ENCODE measurements around the gene RUFY1.
"Not testable (repeated sequence)": the region's sequence is repeated elsewhere in the genome, so short reads cannot be mapped to it uniquely, and the experiment has no call there.

Gene RUFY1

DNA sequence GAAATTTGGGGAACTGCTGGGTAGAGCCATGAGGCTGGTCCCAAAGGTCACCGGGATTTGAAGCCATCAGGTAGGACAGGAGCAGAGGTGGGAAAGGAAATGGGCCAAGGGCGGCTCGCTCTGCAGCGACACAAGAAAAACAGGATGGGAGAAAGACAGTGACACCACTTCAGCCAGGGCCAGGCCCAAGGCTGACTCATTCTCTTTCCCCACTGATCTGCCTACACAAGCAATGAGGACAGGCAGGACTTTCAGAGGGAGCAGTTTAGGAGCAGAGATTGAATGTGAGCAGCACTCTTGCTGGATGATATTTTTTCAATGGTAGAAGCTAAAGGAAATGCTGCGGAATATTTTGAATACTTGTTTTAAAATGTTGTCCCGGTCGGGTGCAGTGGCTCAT is 3.5 kb downstream of the RUFY1 start:
- no peak overlapping the region for H2BK15ac ChIP-seq (ENCODE audit: low read depth, poor library complexity, severe bottlenecking)
- H3K18ac ChIP-seq (ENCODE audit: low read depth in 1 of 2, low read length in 2 of 2) = peak overlapping the region in 1 of 2 experiments; percentile 9
- no peaks in the 10 kb centered on the region for H3K27me3 ChIP-seq (ENCODE audit: control insufficient read depth in 1 of 2, insufficient read depth in 1 of 2, low read length in 2 of 2)
- no peak overlapping the region for H3K4me2 ChIP-seq (ENCODE audit: low read length, poor library complexity, severe bottlenecking)
- no peak overlapping the region for H3K14ac ChIP-seq (ENCODE audit: low read length in 2 of 2)
- H3K9ac ChIP-seq (ENCODE audit: low read length) = peak overlapping the region; percentile 30
- no peak overlapping the region for H3K4me3 ChIP-seq (ENCODE audit: insufficient read depth in 1 of 2, low read depth in 1 of 2, low read length in 2 of 2)
- no peak overlapping the region for H2AFZ ChIP-seq (ENCODE audit: low read depth, low read length)
- H3K27ac ChIP-seq (ENCODE audit: low read length, poor library complexity, severe bottlenecking) = peak overlapping the region; percentile 70
- no peak overlapping the region for H3K23ac ChIP-seq (ENCODE audit: low read length in 2 of 2)
- no peak overlapping the region for H2AK5ac ChIP-seq (ENCODE audit: low read length, severe bottlenecking)
- H3K4ac ChIP-seq (ENCODE audit: low read depth in 1 of 2, low read length in 2 of 2) = no peak overlapping the region
- H2BK12ac ChIP-seq (ENCODE audit: low read length in 2 of 2) = no peak overlapping the region
- no peak overlapping the region for H4K91ac ChIP-seq (ENCODE audit: low read length)
- peaks cover 2% of the 10 kb centered on the region for H3K79me1 ChIP-seq (replicated peaks; ENCODE audit: low read length, poor library complexity, severe bottlenecking)
- H3K9me3 ChIP-seq (ENCODE audit: control insufficient read depth, low read length) = no peaks in the 10 kb centered on the region
- 45% methylated on average over 7 of the region's 7 CpGs for WGBS
- DNase-seq = peak; percentile 85
- H3K36me3 ChIP-seq (ENCODE audit: control insufficient read depth in 1 of 2, insufficient read depth in 2 of 2, low read depth in 1 of 2, low read length in 2 of 2) = peaks cover 4 to 6% of the 10 kb centered on the region in 2 experiments
- H2BK120ac ChIP-seq (ENCODE audit: low read depth, low read length) = no peak overlapping the region
- no peak overlapping the region for H2BK5ac ChIP-seq (ENCODE audit: low read depth, low read length, poor library complexity, severe bottlenecking)
- no peak overlapping the region for H4K8ac ChIP-seq (ENCODE audit: low read length)
- H3K4me1 ChIP-seq (ENCODE audit: control insufficient read depth, insufficient read depth, low read depth, low read length) = peaks cover 10% of the 10 kb centered on the region

DNA sequence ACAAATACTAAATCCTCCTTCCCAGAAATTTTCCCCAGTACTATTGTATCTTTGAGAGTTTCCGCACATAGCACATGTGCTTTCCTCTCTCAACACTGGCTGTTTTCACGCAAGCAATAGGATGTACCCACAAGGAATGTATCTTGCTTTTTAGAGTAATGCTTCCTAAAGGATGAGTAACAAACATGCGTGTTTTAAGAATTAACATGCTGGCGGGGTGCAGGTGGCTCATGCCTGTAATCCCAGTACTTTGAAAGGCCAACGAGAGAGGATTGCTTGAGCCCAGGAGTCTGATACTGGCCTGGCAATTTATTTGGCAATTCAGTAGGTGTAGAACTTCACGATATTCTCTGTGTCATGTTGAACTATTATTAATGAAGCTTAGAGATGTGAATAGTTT is 4.6 kb downstream of the RUFY1 start:
- 99% methylated on average over 6 of the region's 6 CpGs for WGBS
- H3K4me1 ChIP-seq (ENCODE audit: control insufficient read depth, insufficient read depth, low read depth, low read length) = peaks cover 13% of the 10 kb centered on the region
- no peak overlapping the region for H3K4ac ChIP-seq (ENCODE audit: low read depth in 1 of 2, low read length in 2 of 2)
- peak overlapping the region; percentile 19 for H3K27ac ChIP-seq (ENCODE audit: low read length, poor library complexity, severe bottlenecking)
- no peak overlapping the region for H2BK5ac ChIP-seq (ENCODE audit: low read depth, low read length, poor library complexity, severe bottlenecking)
- no peak for DNase-seq
- no peak overlapping the region for H4K8ac ChIP-seq (ENCODE audit: low read length)
- H3K4me3 ChIP-seq (ENCODE audit: insufficient read depth in 1 of 2, low read depth in 1 of 2, low read length in 2 of 2) = no peak overlapping the region
- no peak overlapping the region for H3K14ac ChIP-seq (ENCODE audit: low read length in 2 of 2)
- peaks cover 6 to 8% of the 10 kb centered on the region in 2 experiments for H3K36me3 ChIP-seq (ENCODE audit: control insufficient read depth in 1 of 2, insufficient read depth in 2 of 2, low read depth in 1 of 2, low read length in 2 of 2)
- no peak overlapping the region for H3K9ac ChIP-seq (ENCODE audit: low read length)
- H2AK5ac ChIP-seq (ENCODE audit: low read length, severe bottlenecking) = no peak overlapping the region
- peaks cover 3% of the 10 kb centered on the region for H3K79me1 ChIP-seq (replicated peaks; ENCODE audit: low read length, poor library complexity, severe bottlenecking)
- no peak overlapping the region for H2BK15ac ChIP-seq (ENCODE audit: low read depth, poor library complexity, severe bottlenecking)
- no peak overlapping the region for H3K4me2 ChIP-seq (ENCODE audit: low read length, poor library complexity, severe bottlenecking)
- no peak overlapping the region for H4K91ac ChIP-seq (ENCODE audit: low read length)
- no peak overlapping the region for H3K18ac ChIP-seq (ENCODE audit: low read depth in 1 of 2, low read length in 2 of 2)
- no peaks in the 10 kb centered on the region for H3K27me3 ChIP-seq (ENCODE audit: control insufficient read depth in 1 of 2, insufficient read depth in 1 of 2, low read length in 2 of 2)
- H2BK12ac ChIP-seq (ENCODE audit: low read length in 2 of 2) = peak overlapping the region in 1 of 2 experiments; percentile 40
- H2AFZ ChIP-seq (ENCODE audit: low read depth, low read length) = no peak overlapping the region
- no peak overlapping the region for H3K23ac ChIP-seq (ENCODE audit: low read length in 2 of 2)
- no peaks in the 10 kb centered on the region for H3K9me3 ChIP-seq (ENCODE audit: control insufficient read depth, low read length)
- no peak overlapping the region for H2BK120ac ChIP-seq (ENCODE audit: low read depth, low read length)

DNA sequence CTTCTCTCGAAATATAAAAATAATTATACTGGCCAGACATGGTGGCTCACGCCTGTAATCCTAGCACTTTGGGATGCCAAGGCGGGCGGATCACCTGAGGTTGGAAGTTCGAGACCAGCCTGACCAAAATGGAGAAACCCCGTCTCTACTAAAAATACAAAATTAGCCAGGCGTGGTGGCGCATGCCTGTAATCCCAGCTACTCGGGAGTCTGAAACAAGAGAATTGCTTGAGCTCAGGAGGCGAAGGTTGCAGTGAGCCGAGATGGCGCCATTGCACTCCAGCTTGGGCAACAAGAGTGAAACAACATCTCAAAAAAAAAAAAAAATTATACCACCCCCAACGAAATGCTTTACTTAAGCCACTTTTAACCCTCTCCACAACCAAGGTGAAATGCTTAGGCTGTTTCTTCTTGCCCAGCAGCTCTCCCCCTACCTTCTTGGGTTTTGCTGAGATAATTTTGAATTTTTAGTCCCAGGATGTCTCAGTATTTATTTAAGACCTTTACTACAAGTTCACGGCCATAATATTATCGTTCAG is 8.0 kb downstream of the RUFY1 start:
- not testable (repeated sequence) for H3K23ac ChIP-seq (ENCODE audit: low read length in 2 of 2); H2AFZ ChIP-seq (ENCODE audit: low read depth, low read length); H4K8ac ChIP-seq (ENCODE audit: low read length); H3K14ac ChIP-seq (ENCODE audit: low read length in 2 of 2); H4K91ac ChIP-seq (ENCODE audit: low read length); H2BK120ac ChIP-seq (ENCODE audit: low read depth, low read length); DNase-seq; H3K9me3 ChIP-seq (ENCODE audit: control insufficient read depth, low read length); H3K27ac ChIP-seq (ENCODE audit: low read length, poor library complexity, severe bottlenecking); H3K4ac ChIP-seq (ENCODE audit: low read depth in 1 of 2, low read length in 2 of 2); H2BK12ac ChIP-seq (ENCODE audit: low read length in 2 of 2); H3K18ac ChIP-seq (ENCODE audit: low read depth in 1 of 2, low read length in 2 of 2); H2BK5ac ChIP-seq (ENCODE audit: low read depth, low read length, poor library complexity, severe bottlenecking); H2AK5ac ChIP-seq (ENCODE audit: low read length, severe bottlenecking); H2BK15ac ChIP-seq (ENCODE audit: low read depth, poor library complexity, severe bottlenecking); H3K27me3 ChIP-seq (ENCODE audit: control insufficient read depth in 1 of 2, insufficient read depth in 1 of 2, low read length in 2 of 2)
- Histone ChIP-seq H3K4me3 (ENCODE audit: insufficient read depth in 1 of 2, low read depth in 1 of 2, low read length in 2 of 2) (peak overlapping the region in 1 of 2 experiments; percentile 90), H3K9ac (ENCODE audit: low read length) (peak overlapping the region; percentile 89), H3K36me3 (ENCODE audit: control insufficient read depth in 1 of 2, insufficient read depth in 2 of 2, low read depth in 1 of 2, low read length in 2 of 2) (peaks cover 23 to 24% of the 10 kb centered on the region in 2 experiments), H3K79me1 (replicated peaks; ENCODE audit: low read length, poor library complexity, severe bottlenecking) (peaks cover 16% of the 10 kb centered on the region), H3K4me2 (ENCODE audit: low read length, poor library complexity, severe bottlenecking) (peak overlapping the region; percentile 19), H3K4me1 (ENCODE audit: control insufficient read depth, insufficient read depth, low read depth, low read length) (peaks cover 15% of the 10 kb centered on the region)
- WGBS = 93% methylated on average over 12 of the region's 15 CpGs

DNA sequence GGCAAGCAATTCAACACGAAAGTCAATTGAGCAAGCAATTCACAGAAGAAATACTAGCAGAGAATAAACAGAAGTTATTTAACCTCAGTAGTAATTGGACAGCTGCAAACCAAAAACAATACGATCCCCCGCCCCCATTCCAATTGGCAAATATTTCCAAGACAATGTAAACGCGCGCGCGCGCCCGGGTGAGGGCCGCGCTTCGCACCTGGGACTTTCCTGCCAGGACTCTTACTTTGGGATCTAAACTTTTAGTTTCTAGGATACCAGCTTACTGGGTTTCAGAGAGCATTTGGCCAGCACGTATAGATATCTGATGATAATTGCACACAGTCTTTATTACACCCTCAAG is 8.6 kb downstream of the RUFY1 start:
- Histone ChIP-seq H3K23ac (ENCODE audit: low read length in 2 of 2) (no peak overlapping the region), H3K14ac (ENCODE audit: low read length in 2 of 2) (no peak overlapping the region)
- 6% methylated on average over 11 of the region's 14 CpGs for WGBS

More for the DNA sequence above, 8.6 kb downstream of the RUFY1 start:
- peak overlapping the region; percentile 88 for H3K27ac ChIP-seq (ENCODE audit: low read length, poor library complexity, severe bottlenecking)
- H3K4me3 ChIP-seq (ENCODE audit: insufficient read depth in 1 of 2, low read depth in 1 of 2, low read length in 2 of 2) = peak overlapping the region in 1 of 2 experiments; percentile 90
- H2AFZ ChIP-seq (ENCODE audit: low read depth, low read length) = no peak overlapping the region
- no peak overlapping the region for H4K8ac ChIP-seq (ENCODE audit: low read length)
- H3K9ac ChIP-seq (ENCODE audit: low read length) = peak overlapping the region; percentile 89
- H3K79me1 ChIP-seq (replicated peaks; ENCODE audit: low read length, poor library complexity, severe bottlenecking) = peaks cover 20% of the 10 kb centered on the region
- no peak overlapping the region for H2AK5ac ChIP-seq (ENCODE audit: low read length, severe bottlenecking)
- no peak overlapping the region for H2BK15ac ChIP-seq (ENCODE audit: low read depth, poor library complexity, severe bottlenecking)
- no peak overlapping the region for H2BK120ac ChIP-seq (ENCODE audit: low read depth, low read length)
- no peaks in the 10 kb centered on the region for H3K9me3 ChIP-seq (ENCODE audit: control insufficient read depth, low read length)
- H3K36me3 ChIP-seq (ENCODE audit: control insufficient read depth in 1 of 2, insufficient read depth in 2 of 2, low read depth in 1 of 2, low read length in 2 of 2) = peaks cover 29 to 30% of the 10 kb centered on the region in 2 experiments
- peaks cover 12% of the 10 kb centered on the region for H3K4me1 ChIP-seq (ENCODE audit: control insufficient read depth, insufficient read depth, low read depth, low read length)
- H2BK5ac ChIP-seq (ENCODE audit: low read depth, low read length, poor library complexity, severe bottlenecking) = no peak overlapping the region
- no peak overlapping the region for H4K91ac ChIP-seq (ENCODE audit: low read length)
- no peak for DNase-seq
- H3K27me3 ChIP-seq (ENCODE audit: control insufficient read depth in 1 of 2, insufficient read depth in 1 of 2, low read length in 2 of 2) = no peaks in the 10 kb centered on the region
- H3K4ac ChIP-seq (ENCODE audit: low read depth in 1 of 2, low read length in 2 of 2) = peak overlapping the region; percentile 46 to 75
- H2BK12ac ChIP-seq (ENCODE audit: low read length in 2 of 2) = no peak overlapping the region
- H3K4me2 ChIP-seq (ENCODE audit: low read length, poor library complexity, severe bottlenecking) = peak overlapping the region; percentile 83
- H3K18ac ChIP-seq (ENCODE audit: low read depth in 1 of 2, low read length in 2 of 2) = peak overlapping the region in 1 of 2 experiments; percentile 85
